WTC11 (cell line): Measurements from ENCODE around the gene AKAP13. TPM values are rescaled to one million over a fixed set of nuclear protein-coding genes. Genes with fewer than 3 reads are reported as not detected.

Source experiments
- ATAC-seq: fragments of 200-7000 bp; cut with Tn5 transposase; 2 replicates; pipeline ENCODE4 v1.10.0; 2021; ENCODE audit warnings: mild to moderate bottlenecking, moderate library complexity
- CTCF ChIA-PET: fragments of 300-600 bp; sonication (Branson Sonifier 250); formaldehyde crosslinking; loops from one replicate; lab custom pipeline; 2021; ENCODE audit warnings: antibody characterized with exemption; lab: Charles Lee
- POLR2A ChIA-PET: fragments of 350-600 bp; sonication (Branson Sonifier 250); formaldehyde crosslinking; loops from one replicate; lab custom pipeline; 2021; ENCODE audit warnings: antibody characterized with exemption; lab: Charles Lee
- DNase-seq: peaks from one replicate; pipeline ENCODE4 v3.0.0; 2021; ENCODE audit warnings: low spot score
- H3K27ac Mint-ChIP-seq: 2 replicates; pipeline ENCODE4 v1.8.0; 2021; ENCODE audit warnings: mixed read lengths
- H3K27me3 Mint-ChIP-seq: 2 replicates; pipeline ENCODE4 v1.8.0; 2021; ENCODE audit warnings: low read depth, mild to moderate bottlenecking, moderate library complexity, mixed read lengths
- H3K36me3 Mint-ChIP-seq: 2 replicates; pipeline ENCODE4 v1.8.0; 2021; ENCODE audit warnings: mixed read lengths
- H3K4me1 Mint-ChIP-seq: 2 replicates; pipeline ENCODE4 v1.8.0; 2022; ENCODE audit warnings: mixed read lengths
- H3K4me3 Mint-ChIP-seq: 2 replicates; pipeline ENCODE4 v1.8.0; 2021; ENCODE audit warnings: mild to moderate bottlenecking, moderate library complexity, mixed read lengths
- H3K9me3 Mint-ChIP-seq: 2 replicates; pipeline ENCODE4 v1.8.0; 2021; ENCODE audit warnings: mixed read lengths
- ATF6 ChIP-seq: sonication (generic); formaldehyde crosslinking; IDR thresholded peaks from 2 replicates; pipeline ENCODE4 v1.8.1; 2023; ENCODE audit warnings: mild to moderate bottlenecking, missing genetic modification reagents
- HMGXB4 ChIP-seq: sonication (generic); formaldehyde crosslinking; IDR thresholded peaks from 2 replicates; pipeline ENCODE4 v1.8.1; 2023; ENCODE audit warnings: mild to moderate bottlenecking, moderate library complexity, missing genetic modification reagents
- PREB ChIP-seq: sonication (generic); formaldehyde crosslinking; IDR thresholded peaks from 2 replicates; pipeline ENCODE4 v1.8.1; 2022; ENCODE audit warnings: mild to moderate bottlenecking, missing genetic modification reagents, moderate library complexity, borderline replicate concordance
- TCF7 ChIP-seq: sonication (generic); formaldehyde crosslinking; IDR thresholded peaks from 2 replicates; pipeline ENCODE4 v1.8.0; 2022; ENCODE audit warnings: mild to moderate bottlenecking, low read depth, missing genetic modification reagents, moderate library complexity
- ZBTB43 ChIP-seq: sonication (generic); formaldehyde crosslinking; IDR thresholded peaks from 2 replicates; pipeline ENCODE4 v1.8.1; 2023; ENCODE audit warnings: mild to moderate bottlenecking, missing genetic modification reagents
- ZNF425 ChIP-seq: fragments of 250-450 bp; sonication (Bioruptor Pico); conservative IDR thresholded peaks from 2 replicates; pipeline ENCODE4 v1.9.0; 2021; ENCODE audit warnings: mild to moderate bottlenecking
- ZNF532 ChIP-seq: fragments of 250-450 bp; sonication (Bioruptor Pico); IDR thresholded peaks from 2 replicates; pipeline ENCODE4 v1.9.0; 2021; ENCODE audit warnings: mild to moderate bottlenecking, borderline replicate concordance
- total RNA-seq: library from RNA; stranded (reverse); gene quantifications from 3 replicates; pipeline ENCODE4 v1.2.3, GENCODE V29; 2021

Gene AKAP13
- total RNA-seq, 1 experiment from 2014 or later = 50.3 TPM

GRCh38 chr15:85618228-85618505, 237.8 kb downstream of the AKAP13 start:
- Mint-ChIP-seq H3K4me1 (no peaks in the 10 kb centered on the region; the same call in none of the 2 replicates), H3K27ac (no peak overlapping the region), H3K27me3 (no peaks in the 10 kb centered on the region), H3K4me3 (no peak overlapping the region), H3K36me3 (no peaks in the 10 kb centered on the region), H3K9me3 (no peaks in the 10 kb centered on the region)
- ChIA-PET CTCF (interaction anchor here (1.5 to 1.7 kb wide), 3 partner anchors 9 to 75 kb away, joined by 3 to 8 read pairs (median 3); no protein-coding TSS in a partner anchor), POLR2A (interaction anchor here (0.5 to 0.7 kb wide), 2 partner anchors 15 to 127 kb away, joined by 3 to 6 read pairs; no protein-coding TSS in a partner anchor)
- ATAC-seq (no peak), DNase-seq (no peak)
- TF ChIP-seq TCF7 (CRISPR knock-in tag) (no peak), ATF6 (CRISPR knock-in tag) (no peak), ZBTB43 (CRISPR knock-in tag) (no peak), ZNF532 (no peak), ZNF425 (CRISPR knock-in tag) (no peak)

GRCh38 chr15:85618956-85619491, 238.6 kb downstream of the AKAP13 start:
- peak; percentile 20 for DNase-seq
- no peak overlapping the region for H3K4me3 Mint-ChIP-seq
- ChIA-PET CTCF (interaction anchor here (1.7 kb wide), 2 partner anchors 8 to 27 kb away, joined by 3 to 8 read pairs; no protein-coding TSS in a partner anchor), POLR2A (no interaction called here)
- TF ChIP-seq PREB (CRISPR knock-in tag) = no peak
- no peak for TF ChIP-seq HMGXB4 (CRISPR knock-in tag)
- H3K9me3 Mint-ChIP-seq = no peaks in the 10 kb centered on the region
- H3K27ac Mint-ChIP-seq = no peak overlapping the region
- H3K4me1 Mint-ChIP-seq = no peaks in the 10 kb centered on the region; the same call in none of the 2 replicates
- H3K27me3 Mint-ChIP-seq = no peaks in the 10 kb centered on the region
- H3K36me3 Mint-ChIP-seq = no peaks in the 10 kb centered on the region
- ATAC-seq = peak; percentile 46
